Coronary artery (tissue), 2 donors: Measurements from ENCODE around the gene TFAM.
A peak's percentile ranks its signal among the peaks of the same experiment; 100 is the strongest.

Experiments
- DNase-seq: peaks from one replicate; pipeline ENCODE4 v3.0.0-alpha.2; 2017; ENCODE audit warnings: low spot score
- H3K27ac ChIP-seq, 2 donors: fragments of 200-600 bp; sonication (generic); one replicate each; pipeline ENCODE4 v1.5.1; 2016 to 2019
- H3K4me3 ChIP-seq: fragments of 200-600 bp; sonication (generic); 2 replicates; pipeline ENCODE4 v1.5.1; 2016; ENCODE audit warnings: mild to moderate bottlenecking, moderate library complexity
- CTCF ChIP-seq: fragments of 200-600 bp; sonication (generic); IDR thresholded peaks from one replicate; pipeline ENCODE4 v1.5.1; 2019; ENCODE audit warnings: antibody characterized with exemption

Gene TFAM

GRCh38 chr10:58433066-58433465 is 47.9 kb downstream of the TFAM start:
- no peak for DNase-seq
- no peak for TF ChIP-seq CTCF
- H3K4me3 ChIP-seq, result no peak overlapping the region
- H3K27ac ChIP-seq, result no peak overlapping the region

- H3K4me3 ChIP-seq, result no peak overlapping the region
- TF ChIP-seq CTCF, result no peak
- DNase-seq, result no peak
- H3K27ac ChIP-seq, result no peak overlapping the region
Observed at GRCh38 chr10:58433571-58433970, 48.4 kb downstream of the TFAM start.

DNA sequence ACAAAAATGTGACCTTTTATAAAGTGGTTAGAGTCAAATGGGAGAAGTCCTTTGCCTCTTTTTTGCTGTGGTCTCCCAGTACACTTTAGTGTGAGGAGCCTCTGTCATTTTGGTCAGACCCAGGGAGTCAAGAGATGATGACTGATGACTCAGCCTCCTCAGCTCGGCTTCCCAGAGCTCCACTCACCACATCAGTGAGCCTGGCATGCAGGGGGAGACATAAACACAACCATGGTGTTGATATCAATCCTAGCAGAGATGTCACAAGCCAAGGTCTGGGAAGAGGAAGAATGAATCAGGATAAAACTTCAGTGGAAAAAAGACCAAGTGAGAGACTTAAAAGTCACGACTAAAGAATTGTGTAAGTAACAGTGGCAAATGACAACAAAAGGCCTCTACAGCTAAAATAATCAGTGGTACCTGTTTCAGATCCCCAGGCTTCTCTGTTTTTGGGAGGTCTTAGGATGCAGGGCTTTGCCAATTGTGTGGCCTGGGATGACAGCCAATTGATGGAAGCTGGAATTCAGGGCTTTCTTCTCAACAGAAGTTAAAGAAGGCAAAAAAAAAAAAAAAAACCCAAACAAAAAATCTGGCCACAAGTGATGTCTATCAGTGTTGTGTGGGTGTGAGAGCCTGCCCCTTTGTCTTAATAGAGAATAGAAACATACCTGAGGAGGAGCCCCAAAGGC is 50.2 kb downstream of the TFAM start:
- DNase-seq, result peak; percentile 79
- no peak for TF ChIP-seq CTCF
- Histone ChIP-seq H3K4me3 (no peak overlapping the region), H3K27ac (peak overlapping the region in 1 of 2 donors; percentile 17)

- Histone ChIP-seq H3K27ac (no peak overlapping the region), H3K4me3 (no peak overlapping the region)
- no peak for DNase-seq
- TF ChIP-seq CTCF, result no peak
Observed at GRCh38 chr10:58436071-58436470, 50.9 kb downstream of the TFAM start.

DNA sequence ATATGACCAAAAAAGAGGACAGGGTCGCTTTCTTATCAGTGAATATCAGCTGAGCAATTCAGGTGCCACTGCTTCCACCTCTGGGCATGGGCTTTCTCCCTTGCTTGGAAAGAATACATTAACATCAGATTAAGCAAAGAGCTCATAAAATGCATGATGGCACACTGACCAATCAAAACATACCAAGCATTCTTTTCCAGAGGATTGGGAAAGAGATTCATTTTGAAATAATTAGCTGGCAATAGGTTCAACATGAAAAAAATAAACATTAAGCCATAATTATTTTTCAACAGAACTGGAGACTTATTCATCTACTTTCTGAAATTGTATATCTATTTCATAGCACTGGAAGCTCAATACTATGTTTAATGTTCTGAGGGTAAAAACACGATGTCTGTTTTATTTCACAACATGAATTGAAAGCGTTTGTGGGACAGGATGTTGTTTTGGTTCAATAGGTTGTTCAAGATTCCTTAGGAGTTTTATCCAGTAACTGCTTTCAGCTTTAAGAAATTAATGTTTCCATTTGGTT is 53.2 kb downstream of the TFAM start:
- H3K27ac ChIP-seq, result peak overlapping the region in 1 of 2 donors; percentile 4
- TF ChIP-seq CTCF, result no peak
- no peak for DNase-seq
- H3K4me3 ChIP-seq, result peak overlapping the region; percentile 37

DNA sequence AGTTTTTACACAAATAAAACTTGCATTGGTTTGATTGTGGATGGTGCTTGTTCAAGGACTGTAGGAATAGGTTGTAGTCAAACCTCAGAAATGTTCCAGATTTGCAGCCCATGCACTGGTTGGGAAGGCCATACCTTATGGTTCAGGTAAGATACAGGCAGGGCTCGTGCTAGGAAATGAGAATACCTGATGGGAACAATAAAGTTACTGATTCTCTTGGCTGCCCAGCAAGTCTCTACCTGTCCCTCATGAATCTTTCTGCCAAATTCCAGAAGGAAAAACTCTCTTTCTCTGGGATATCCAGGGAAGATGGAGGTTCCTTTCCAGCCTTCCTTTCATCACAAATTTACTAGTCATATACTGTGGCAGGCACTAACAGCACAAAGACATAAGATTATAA is 53.8 kb downstream of the TFAM start:
- Histone ChIP-seq H3K4me3 (no peak overlapping the region), H3K27ac (no peak overlapping the region)
- DNase-seq, result no peak
- no peak for TF ChIP-seq CTCF
